ENCODE data around the gene C13orf46. TPM values are rescaled to one million over a fixed set of nuclear protein-coding genes. Genes with fewer than 3 reads are reported as not detected.
A peak's percentile ranks its signal among the peaks of the same experiment; 100 is the strongest.

Gene C13orf46
- total and polyA plus RNA-seq, 2 donors (not counting 1 experiment from before 2014, with no cell fraction given), result 1.4 to 4.8 TPM

- H3K27me3 Mint-ChIP-seq, result no peaks in the 10 kb centered on the region
- Histone ChIP-seq H3K4me3 (ENCODE audit: control extremely low read depth in 1 of 5, extremely low read depth in 1 of 5, insufficient read depth in 1 of 5, low read depth in 2 of 5, low read length in 4 of 5) (no peak overlapping the region), H4K20me1 (ENCODE audit: control insufficient read depth, insufficient read depth, low read length, poor library complexity, severe bottlenecking) (peaks cover 12% of the 10 kb centered on the region), H3K27ac (ENCODE audit: low read length in 2 of 2) (no peak overlapping the region), H3K4me2 (replicated peaks; ENCODE audit: low read depth, low read length, poor library complexity, severe bottlenecking) (no peak overlapping the region), H3K4me1 (ENCODE audit: control insufficient read depth in 2 of 2, insufficient read depth in 2 of 2, low read length in 2 of 2) (no peaks in the 10 kb centered on the region), H3K79me2 (ENCODE audit: control insufficient read depth, insufficient read depth, low read length) (no peaks in the 10 kb centered on the region), H3K9ac (ENCODE audit: low read length) (no peak overlapping the region), H3K9me3 (ENCODE audit: control extremely low read depth in 1 of 3, control insufficient read depth in 2 of 3, insufficient read depth in 1 of 3, low read length in 2 of 3) (peaks cover 0 to 10% (median 0%) of the 10 kb centered on the region in 3 donors), H2AFZ (ENCODE audit: insufficient read depth, low read depth, low read length, poor library complexity, severe bottlenecking) (no peak overlapping the region), H3K36me3 (replicated peaks in 1 of 2; ENCODE audit: control extremely low read depth in 1 of 2, control insufficient read depth in 1 of 2, extremely low read depth in 1 of 2, insufficient read depth in 2 of 2, low read length in 1 of 2) (peaks cover 0 to 56% of the 10 kb centered on the region in 2 experiments), H3K27me3 (replicated peaks in 1 of 4; ENCODE audit: control extremely low read depth in 1 of 4, control insufficient read depth in 3 of 4, insufficient read depth in 4 of 4, low read length in 3 of 4) (no peaks in the 10 kb centered on the region)
- 97% methylated on average over 12 of the region's 15 CpGs for WGBS (ENCODE audit: insufficient coverage)
- ChIA-PET CTCF (no interaction called here), POLR2A (no interaction called here)
- TF ChIP-seq EZH2 (IDR thresholded peaks at IDR 0.05; ENCODE audit: borderline replicate concordance, insufficient read depth, low read depth, low read length, poor library complexity, severe bottlenecking) (no peak), CTCF (IDR thresholded peaks at IDR 0.05) (no peak)
- H3K4me1 Mint-ChIP-seq, result no peaks in the 10 kb centered on the region
- ATAC-seq (ENCODE audit: low read depth) (no peak), DNase-seq (no peak)
- intact Hi-C loops (cut with micrococcal nuclease), result no loop called here
- H3K9me3 Mint-ChIP-seq (ENCODE audit: insufficient read depth), result no peaks in the 10 kb centered on the region
- H3K4me3 Mint-ChIP-seq, result no peak overlapping the region
- peak overlapping the region; percentile 41 for H3K27ac Mint-ChIP-seq
Measured at GRCh38 chr13:113975416-113975815, 1.5 kb upstream of the C13orf46 start.

- ChIA-PET CTCF (no interaction called here), POLR2A (no interaction called here)
- H3K9ac ChIP-seq (ENCODE audit: low read length), result no peak overlapping the region
- no peak for TF ChIP-seq EZH2 (IDR thresholded peaks at IDR 0.05; ENCODE audit: borderline replicate concordance, insufficient read depth, low read depth, low read length, poor library complexity, severe bottlenecking)
- TF ChIP-seq CTCF (IDR thresholded peaks at IDR 0.05), result no peak
- Mint-ChIP-seq H3K4me3 (no peak overlapping the region), H3K9me3 (ENCODE audit: insufficient read depth) (no peaks in the 10 kb centered on the region), H3K4me1 (no peaks in the 10 kb centered on the region), H3K27ac (no peak overlapping the region), H3K27me3 (no peaks in the 10 kb centered on the region)
- H2AFZ ChIP-seq (ENCODE audit: insufficient read depth, low read depth, low read length, poor library complexity, severe bottlenecking), result no peak overlapping the region
- H3K27ac ChIP-seq (ENCODE audit: low read length in 2 of 2), result no peak overlapping the region
- H3K4me2 ChIP-seq (replicated peaks; ENCODE audit: low read depth, low read length, poor library complexity, severe bottlenecking), result no peak overlapping the region
- H3K36me3 ChIP-seq (replicated peaks in 1 of 2; ENCODE audit: control extremely low read depth in 1 of 2, control insufficient read depth in 1 of 2, extremely low read depth in 1 of 2, insufficient read depth in 2 of 2, low read length in 1 of 2), result peaks cover 0 to 48% of the 10 kb centered on the region in 2 experiments
- peaks cover 0 to 2% (median 0%) of the 10 kb centered on the region in 3 donors for H3K9me3 ChIP-seq (ENCODE audit: control extremely low read depth in 1 of 3, control insufficient read depth in 2 of 3, insufficient read depth in 1 of 3, low read length in 2 of 3)
- DNase-seq (no peak), ATAC-seq (ENCODE audit: low read depth) (no peak)
- H3K27me3 ChIP-seq (replicated peaks in 1 of 4; ENCODE audit: control extremely low read depth in 1 of 4, control insufficient read depth in 3 of 4, insufficient read depth in 4 of 4, low read length in 3 of 4), result no peaks in the 10 kb centered on the region
- H3K79me2 ChIP-seq (ENCODE audit: control insufficient read depth, insufficient read depth, low read length), result no peaks in the 10 kb centered on the region
- peaks cover 12% of the 10 kb centered on the region for H4K20me1 ChIP-seq (ENCODE audit: control insufficient read depth, insufficient read depth, low read length, poor library complexity, severe bottlenecking)
- intact Hi-C loops (cut with micrococcal nuclease), result no loop called here
- H3K4me3 ChIP-seq (ENCODE audit: control extremely low read depth in 1 of 5, extremely low read depth in 1 of 5, insufficient read depth in 1 of 5, low read depth in 2 of 5, low read length in 4 of 5), result no peak overlapping the region
- H3K4me1 ChIP-seq (ENCODE audit: control insufficient read depth in 2 of 2, insufficient read depth in 2 of 2, low read length in 2 of 2), result no peaks in the 10 kb centered on the region
- WGBS (ENCODE audit: insufficient coverage), result 96% methylated on average over 48 of the region's 56 CpGs
Measured at GRCh38 chr13:113974304-113975281, 717 bp upstream of the C13orf46 start.

Data from B cell (primary cell).